ENCODE data around the gene THSD7B.

THSD7B gene

GRCh38 chr2:136818839-136819238 is 53.5 kb downstream of the THSD7B start:
- TF ChIP-seq, protein P1, sequence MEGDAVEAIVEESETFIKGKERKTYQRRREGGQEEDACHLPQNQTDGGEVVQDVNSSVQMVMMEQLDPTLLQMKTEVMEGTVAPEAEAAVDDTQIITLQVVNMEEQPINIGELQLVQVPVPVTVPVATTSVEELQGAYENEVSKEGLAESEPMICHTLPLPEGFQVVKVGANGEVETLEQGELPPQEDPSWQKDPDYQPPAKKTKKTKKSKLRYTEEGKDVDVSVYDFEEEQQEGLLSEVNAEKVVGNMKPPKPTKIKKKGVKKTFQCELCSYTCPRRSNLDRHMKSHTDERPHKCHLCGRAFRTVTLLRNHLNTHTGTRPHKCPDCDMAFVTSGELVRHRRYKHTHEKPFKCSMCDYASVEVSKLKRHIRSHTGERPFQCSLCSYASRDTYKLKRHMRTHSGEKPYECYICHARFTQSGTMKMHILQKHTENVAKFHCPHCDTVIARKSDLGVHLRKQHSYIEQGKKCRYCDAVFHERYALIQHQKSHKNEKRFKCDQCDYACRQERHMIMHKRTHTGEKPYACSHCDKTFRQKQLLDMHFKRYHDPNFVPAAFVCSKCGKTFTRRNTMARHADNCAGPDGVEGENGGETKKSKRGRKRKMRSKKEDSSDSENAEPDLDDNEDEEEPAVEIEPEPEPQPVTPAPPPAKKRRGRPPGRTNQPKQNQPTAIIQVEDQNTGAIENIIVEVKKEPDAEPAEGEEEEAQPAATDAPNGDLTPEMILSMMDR (IDR thresholded peaks at IDR 0.05; ENCODE audit: low read length), result no peak
- TF ChIP-seq EZH2 (IDR thresholded peaks at IDR 0.05; ENCODE audit: borderline replicate concordance, low read length), result no peak
- H3K27ac ChIP-seq (ENCODE audit: low read depth, low read length, poor library complexity, severe bottlenecking), result no peak overlapping the region
- no peaks in the 10 kb centered on the region for H3F3A ChIP-seq (ENCODE audit: insufficient read depth, low read length)
- no peaks in the 10 kb centered on the region for H3K9me3 ChIP-seq (ENCODE audit: low read length)
- no peak overlapping the region for H3K4me3 ChIP-seq (ENCODE audit: low read depth, low read length, poor library complexity, severe bottlenecking)
- no peaks in the 10 kb centered on the region for H3K79me2 ChIP-seq (ENCODE audit: insufficient read depth, low read length)
- no peak overlapping the region for H3K9ac ChIP-seq (ENCODE audit: low read length)
- no peaks in the 10 kb centered on the region for H4K20me1 ChIP-seq (ENCODE audit: insufficient read depth, low read length)
- H3K27me3 ChIP-seq (ENCODE audit: insufficient read depth, low read length), result no peaks in the 10 kb centered on the region
- H3K9me2 ChIP-seq (ENCODE audit: low read depth, low read length), result no peaks in the 10 kb centered on the region
- no peaks in the 10 kb centered on the region for H3K4me1 ChIP-seq (ENCODE audit: insufficient read depth, low read length, severe bottlenecking)
- H3K36me3 ChIP-seq (ENCODE audit: insufficient read depth, low read length), result no peaks in the 10 kb centered on the region
- H3K4me2 ChIP-seq (ENCODE audit: low read length), result no peak overlapping the region
- H2AFZ ChIP-seq (ENCODE audit: low read length), result no peak overlapping the region

DNA sequence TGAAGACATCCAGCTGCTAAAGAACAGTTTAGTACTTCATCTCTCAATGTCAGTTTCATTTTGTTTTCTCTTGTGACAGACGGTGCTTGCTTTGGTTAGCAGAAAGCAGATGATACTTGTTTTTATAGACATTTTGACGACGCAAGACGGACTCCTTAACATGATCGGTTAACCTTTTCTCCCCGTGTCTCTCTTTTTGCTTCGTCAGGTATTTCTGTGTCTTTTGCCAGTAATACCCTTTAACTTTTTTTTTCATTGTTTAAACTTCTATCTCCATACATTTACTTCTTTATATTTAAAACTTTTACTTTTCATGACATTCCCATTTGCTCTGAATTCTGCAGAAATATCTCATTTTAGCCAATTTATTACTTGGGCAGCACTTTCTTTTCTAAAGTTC is 57.9 kb downstream of the THSD7B start:
- Histone ChIP-seq H3K36me3 (ENCODE audit: insufficient read depth, low read length) (no peaks in the 10 kb centered on the region), H3K9me2 (ENCODE audit: low read depth, low read length) (no peaks in the 10 kb centered on the region), H3K27ac (ENCODE audit: low read depth, low read length, poor library complexity, severe bottlenecking) (no peak overlapping the region), H3K9me3 (ENCODE audit: low read length) (no peaks in the 10 kb centered on the region), H3F3A (ENCODE audit: insufficient read depth, low read length) (no peaks in the 10 kb centered on the region), H3K4me1 (ENCODE audit: insufficient read depth, low read length, severe bottlenecking) (no peaks in the 10 kb centered on the region), H2AFZ (ENCODE audit: low read length) (no peak overlapping the region), H3K4me3 (ENCODE audit: low read depth, low read length, poor library complexity, severe bottlenecking) (no peak overlapping the region), H3K4me2 (ENCODE audit: low read length) (no peak overlapping the region), H3K79me2 (ENCODE audit: insufficient read depth, low read length) (no peaks in the 10 kb centered on the region), H3K9ac (ENCODE audit: low read length) (no peak overlapping the region), H4K20me1 (ENCODE audit: insufficient read depth, low read length) (no peaks in the 10 kb centered on the region), H3K27me3 (ENCODE audit: insufficient read depth, low read length) (no peaks in the 10 kb centered on the region)
- TF ChIP-seq, protein P1 (IDR thresholded peaks at IDR 0.05; ENCODE audit: low read length), result no peak
- TF ChIP-seq EZH2 (IDR thresholded peaks at IDR 0.05; ENCODE audit: borderline replicate concordance, low read length), result no peak

DNA sequence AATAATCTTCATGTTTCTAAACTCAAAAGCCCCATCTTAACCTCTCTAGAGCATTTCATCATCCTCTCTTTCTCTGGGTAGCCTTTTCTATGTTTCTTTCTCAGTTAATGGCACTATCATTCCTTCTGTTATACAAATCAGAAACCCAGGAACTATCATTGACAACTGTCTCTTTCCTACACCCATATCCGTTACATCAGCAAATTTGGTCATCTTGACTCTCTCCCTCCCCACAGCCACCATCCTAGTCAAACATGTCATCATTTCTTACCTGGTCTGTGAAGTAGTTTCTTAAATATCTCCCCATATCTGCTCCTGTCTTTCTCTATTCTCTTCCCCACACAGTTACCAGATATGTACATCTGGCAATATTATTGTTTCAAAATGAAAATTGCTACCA is 62.8 kb downstream of the THSD7B start:
- Histone ChIP-seq H3K4me1 (ENCODE audit: insufficient read depth, low read length, severe bottlenecking) (no peaks in the 10 kb centered on the region), H3K79me2 (ENCODE audit: insufficient read depth, low read length) (no peaks in the 10 kb centered on the region), H3K9ac (ENCODE audit: low read length) (no peak overlapping the region), H3K4me3 (ENCODE audit: low read depth, low read length, poor library complexity, severe bottlenecking) (no peak overlapping the region), H3K9me2 (ENCODE audit: low read depth, low read length) (no peaks in the 10 kb centered on the region), H3K27ac (ENCODE audit: low read depth, low read length, poor library complexity, severe bottlenecking) (no peak overlapping the region), H3K4me2 (ENCODE audit: low read length) (no peak overlapping the region), H2AFZ (ENCODE audit: low read length) (no peak overlapping the region), H3F3A (ENCODE audit: insufficient read depth, low read length) (no peaks in the 10 kb centered on the region), H3K27me3 (ENCODE audit: insufficient read depth, low read length) (no peaks in the 10 kb centered on the region), H4K20me1 (ENCODE audit: insufficient read depth, low read length) (no peaks in the 10 kb centered on the region), H3K9me3 (ENCODE audit: low read length) (no peaks in the 10 kb centered on the region), H3K36me3 (ENCODE audit: insufficient read depth, low read length) (no peaks in the 10 kb centered on the region)
- TF ChIP-seq, protein P1 (IDR thresholded peaks at IDR 0.05; ENCODE audit: low read length), result no peak
- no peak for TF ChIP-seq EZH2 (IDR thresholded peaks at IDR 0.05; ENCODE audit: borderline replicate concordance, low read length)
